OCI-LY1 (cell line): Measurements from ENCODE around the gene CYP4F12.

Experiments used
- H2AFZ ChIP-seq: fragments of 200-600 bp; sonication (generic), shearing (Covaris generic); 2 replicates; pipeline ENCODE4 v1.6.0; 2014; ENCODE audit warnings: antibody characterized with exemption, mild to moderate bottlenecking, low read length
- H3F3A ChIP-seq: fragments of 200-600 bp; sonication (generic), shearing (Covaris generic); 2 replicates; pipeline ENCODE4 v1.6.0; 2014; ENCODE audit warnings: mild to moderate bottlenecking, antibody characterized with exemption, low read length, moderate library complexity; ENCODE audit not compliant: insufficient read depth
- H3K27ac ChIP-seq: fragments of 200-600 bp; sonication (generic); 2 replicates; pipeline ENCODE4 v1.5.1; 2014; ENCODE audit warnings: low read length, mixed run types, mild to moderate bottlenecking, low read depth; ENCODE audit not compliant: poor library complexity, severe bottlenecking
- H3K27me3 ChIP-seq: fragments of 200-600 bp; sonication (generic); 2 replicates; pipeline ENCODE4 v1.6.0; 2014; ENCODE audit warnings: antibody characterized with exemption, mild to moderate bottlenecking, low read length, moderate library complexity; ENCODE audit not compliant: insufficient read depth
- H3K36me3 ChIP-seq: fragments of 200-600 bp; sonication (generic); 2 replicates; pipeline ENCODE4 v1.6.1; 2014; ENCODE audit warnings: mild to moderate bottlenecking, antibody characterized with exemption, low read length, moderate library complexity, mixed read lengths; ENCODE audit not compliant: insufficient read depth
- H3K4me1 ChIP-seq: fragments of 200-600 bp; sonication (generic); 2 replicates; pipeline ENCODE4 v1.5.1; 2014; ENCODE audit warnings: mild to moderate bottlenecking, low read length, moderate library complexity; ENCODE audit not compliant: insufficient read depth, severe bottlenecking
- H3K4me2 ChIP-seq: fragments of 200-600 bp; sonication (generic), shearing (Covaris generic); 2 replicates; pipeline ENCODE4 v1.6.1; 2014; ENCODE audit warnings: low read length
- H3K4me3 ChIP-seq: fragments of 200-600 bp; sonication (generic); 2 replicates; pipeline ENCODE4 v1.5.1; 2014; ENCODE audit warnings: low read length, low read depth, mild to moderate bottlenecking, mixed read lengths; ENCODE audit not compliant: poor library complexity, severe bottlenecking
- H3K79me2 ChIP-seq: fragments of 200-600 bp; shearing (Covaris generic); 2 replicates; pipeline ENCODE4 v1.6.1; 2016; ENCODE audit warnings: mixed run types, low read length, mixed read lengths; ENCODE audit not compliant: insufficient read depth
- H3K9ac ChIP-seq: fragments of 200-600 bp; sonication (generic), shearing (Covaris generic); 2 replicates; pipeline ENCODE4 v1.6.1; 2014; ENCODE audit warnings: mild to moderate bottlenecking, low read length, mixed read lengths
- H3K9me2 ChIP-seq: fragments of 200-600 bp; sonication (generic), shearing (Covaris generic); 2 replicates; pipeline ENCODE4 v1.6.1; 2014; ENCODE audit warnings: low read depth, mild to moderate bottlenecking, low read length, mixed read lengths
- H3K9me3 ChIP-seq: fragments of 200-600 bp; shearing (Covaris generic); 2 replicates; pipeline ENCODE4 v1.6.1; 2014; ENCODE audit warnings: low read length, mixed read lengths
- H4K20me1 ChIP-seq: fragments of 200-600 bp; sonication (generic), shearing (Covaris generic); 2 replicates; pipeline ENCODE4 v1.6.0; 2016; ENCODE audit warnings: mild to moderate bottlenecking, low read length; ENCODE audit not compliant: insufficient read depth
- CTCF ChIP-seq: fragments of 200-600 bp; sonication (generic), shearing (Covaris generic); IDR thresholded peaks from 2 replicates; pipeline ENCODE4 v1.5.1; 2017; ENCODE audit warnings: mild to moderate bottlenecking, antibody characterized with exemption, low read length, moderate library complexity, mixed read lengths
- EZH2 ChIP-seq: fragments of 200-600 bp; sonication (generic), shearing (Covaris generic); IDR thresholded peaks from 2 replicates; pipeline ENCODE4 v1.8.0; 2017; ENCODE audit warnings: borderline replicate concordance, mixed run types, mild to moderate bottlenecking, antibody characterized with exemption, low read length, moderate library complexity, mixed read lengths

Gene CYP4F12

GRCh38 chr19:15669440-15669839 is 3.4 kb upstream of the CYP4F12 start:
- H3K79me2 ChIP-seq = no peaks in the 10 kb centered on the region
- H2AFZ ChIP-seq = no peak overlapping the region
- no peaks in the 10 kb centered on the region for H3K9me2 ChIP-seq
- H3K4me2 ChIP-seq = no peak overlapping the region
- no peaks in the 10 kb centered on the region for H4K20me1 ChIP-seq
- no peak for TF ChIP-seq EZH2
- TF ChIP-seq CTCF = no peak
- no peak overlapping the region for H3K9ac ChIP-seq
- no peaks in the 10 kb centered on the region for H3K4me1 ChIP-seq
- no peaks in the 10 kb centered on the region for H3K36me3 ChIP-seq
- no peak overlapping the region for H3K27ac ChIP-seq
- no peaks in the 10 kb centered on the region for H3K27me3 ChIP-seq
- H3K4me3 ChIP-seq = no peak overlapping the region
- no peaks in the 10 kb centered on the region for H3F3A ChIP-seq
- H3K9me3 ChIP-seq = no peaks in the 10 kb centered on the region

- TF ChIP-seq EZH2 = no peak
- H3K36me3 ChIP-seq = no peaks in the 10 kb centered on the region
- no peaks in the 10 kb centered on the region for H3K9me2 ChIP-seq
- H3K9me3 ChIP-seq = no peaks in the 10 kb centered on the region
- H3K9ac ChIP-seq = no peak overlapping the region
- no peaks in the 10 kb centered on the region for H3K79me2 ChIP-seq
- H2AFZ ChIP-seq = no peak overlapping the region
- no peak overlapping the region for H3K4me3 ChIP-seq
- H3K4me1 ChIP-seq = no peaks in the 10 kb centered on the region
- no peaks in the 10 kb centered on the region for H3F3A ChIP-seq
- no peaks in the 10 kb centered on the region for H3K27me3 ChIP-seq
- no peaks in the 10 kb centered on the region for H4K20me1 ChIP-seq
- no peak overlapping the region for H3K4me2 ChIP-seq
- H3K27ac ChIP-seq = no peak overlapping the region
Measured at GRCh38 chr19:15669891-15670290, 3.0 kb upstream of the CYP4F12 start.

- H3K4me2 ChIP-seq = no peak overlapping the region
- no peaks in the 10 kb centered on the region for H3K36me3 ChIP-seq
- H3K27ac ChIP-seq = no peak overlapping the region
- TF ChIP-seq EZH2 (no peak), CTCF (no peak)
- no peaks in the 10 kb centered on the region for H3K4me1 ChIP-seq
- no peak overlapping the region for H3K9ac ChIP-seq
- no peaks in the 10 kb centered on the region for H3K27me3 ChIP-seq
- H3K79me2 ChIP-seq = no peaks in the 10 kb centered on the region
- no peaks in the 10 kb centered on the region for H3K9me2 ChIP-seq
- H3F3A ChIP-seq = no peaks in the 10 kb centered on the region
- no peak overlapping the region for H2AFZ ChIP-seq
- no peak overlapping the region for H3K4me3 ChIP-seq
- no peaks in the 10 kb centered on the region for H3K9me3 ChIP-seq
- H4K20me1 ChIP-seq = no peaks in the 10 kb centered on the region
Measured at GRCh38 chr19:15671237-15671821, 1.6 kb upstream of the CYP4F12 start.

- Histone ChIP-seq H3K4me2 (no peak overlapping the region), H3K9me2 (no peaks in the 10 kb centered on the region), H3K79me2 (no peaks in the 10 kb centered on the region), H3K9me3 (no peaks in the 10 kb centered on the region), H4K20me1 (no peaks in the 10 kb centered on the region), H3K4me1 (no peaks in the 10 kb centered on the region), H3K27me3 (no peaks in the 10 kb centered on the region), H3K9ac (no peak overlapping the region), H3K4me3 (no peak overlapping the region), H2AFZ (no peak overlapping the region), H3K36me3 (no peaks in the 10 kb centered on the region), H3F3A (no peaks in the 10 kb centered on the region), H3K27ac (no peak overlapping the region)
- TF ChIP-seq CTCF = no peak
- no peak for TF ChIP-seq EZH2
Measured at GRCh38 chr19:15671891-15672579, 852 bp upstream of the CYP4F12 start.
